Measurements from ENCODE around the gene ZCCHC9.
A peak's percentile ranks its signal among the peaks of the same experiment; 100 is the strongest.
"Not testable (repeated sequence)": the region's sequence is repeated elsewhere in the genome, so short reads cannot be mapped to it uniquely, and the experiment has no call there.

Gene ZCCHC9, protein sequence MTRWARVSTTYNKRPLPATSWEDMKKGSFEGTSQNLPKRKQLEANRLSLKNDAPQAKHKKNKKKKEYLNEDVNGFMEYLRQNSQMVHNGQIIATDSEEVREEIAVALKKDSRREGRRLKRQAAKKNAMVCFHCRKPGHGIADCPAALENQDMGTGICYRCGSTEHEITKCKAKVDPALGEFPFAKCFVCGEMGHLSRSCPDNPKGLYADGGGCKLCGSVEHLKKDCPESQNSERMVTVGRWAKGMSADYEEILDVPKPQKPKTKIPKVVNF

DNA sequence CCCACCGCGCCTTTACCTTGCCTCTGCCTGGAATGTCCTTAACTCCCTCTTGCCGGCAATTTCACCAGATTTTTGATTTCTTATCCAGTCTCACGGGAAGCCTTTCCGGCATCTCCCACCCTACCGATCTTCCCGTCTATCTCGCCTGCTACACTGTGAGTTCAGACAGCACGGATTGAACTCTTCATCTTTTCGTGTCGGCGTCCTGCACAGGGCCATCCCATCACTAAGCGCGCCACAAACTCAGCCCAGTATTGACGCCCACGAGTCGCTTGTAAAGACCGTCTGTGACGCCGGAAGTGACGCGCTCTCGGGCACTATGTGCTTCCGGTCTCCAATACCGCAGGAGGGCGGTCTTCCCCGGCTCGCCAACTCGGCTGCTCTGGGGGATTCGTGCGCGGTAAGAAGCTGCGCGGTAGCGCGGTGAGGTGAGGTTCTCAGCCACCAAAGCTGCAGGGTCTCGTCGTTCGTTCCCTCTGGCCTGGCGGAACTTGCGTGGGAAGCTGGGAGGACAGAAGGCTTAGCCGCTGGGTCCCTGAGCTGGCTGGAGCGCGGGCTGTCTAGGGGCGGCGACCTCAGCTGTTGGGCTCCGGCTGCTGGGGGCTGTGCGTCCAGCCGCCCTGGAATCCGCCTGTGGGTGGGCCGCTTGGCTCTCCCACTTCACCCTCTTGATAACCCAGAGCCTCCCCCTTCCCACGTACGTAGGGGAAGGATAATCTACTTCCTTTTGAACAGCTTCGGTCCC is at the start of gene ZCCHC9:
Gene ZCCHC9, plus strand, starts transcription at position 317 of the 745 bp plus-strand sequence. CDS start 3,171 bp downstream, outside the sequence.
- DNase-seq = peak; percentile 92

DNA sequence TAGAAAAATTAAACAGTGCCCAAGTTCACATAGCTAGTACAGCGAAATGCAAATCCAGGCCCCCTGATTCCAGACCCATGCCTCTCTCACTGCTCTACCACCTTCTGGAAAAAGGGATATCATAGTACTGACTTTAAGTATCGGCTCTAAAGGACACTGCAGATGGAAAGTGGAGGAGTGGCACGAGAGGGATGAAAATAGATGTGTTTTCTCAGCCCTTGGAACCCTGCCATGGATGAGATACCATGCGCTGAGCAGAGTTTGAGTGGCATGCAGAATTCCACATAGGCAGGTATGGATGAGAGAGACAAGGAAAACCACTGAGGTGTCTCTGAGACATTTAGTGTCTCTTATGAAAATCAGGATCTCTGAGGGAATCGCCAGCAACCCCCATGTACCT is 49.5 kb upstream of the ZCCHC9 start:
- no peak for DNase-seq

DNA sequence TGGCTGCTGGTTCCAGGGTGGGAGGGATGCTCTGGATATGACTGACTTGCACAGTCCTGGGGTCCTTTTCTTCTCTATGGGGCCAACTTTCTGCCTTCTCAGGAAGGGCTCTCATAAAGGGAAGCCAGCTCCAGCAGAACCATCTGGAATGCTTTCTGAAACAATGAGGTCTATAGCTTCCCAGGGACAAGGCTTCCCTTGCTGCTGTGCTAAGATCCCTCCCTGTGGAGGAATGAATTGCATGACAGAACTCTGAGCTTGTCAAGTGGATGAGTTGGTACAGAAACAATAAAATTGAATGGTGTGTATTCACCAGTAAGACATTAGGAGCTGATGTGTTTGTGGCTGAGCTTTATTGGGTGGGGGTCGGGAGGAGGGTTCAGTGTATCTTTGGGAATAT is 48.5 kb upstream of the ZCCHC9 start:
- DNase-seq = no peak

DNA sequence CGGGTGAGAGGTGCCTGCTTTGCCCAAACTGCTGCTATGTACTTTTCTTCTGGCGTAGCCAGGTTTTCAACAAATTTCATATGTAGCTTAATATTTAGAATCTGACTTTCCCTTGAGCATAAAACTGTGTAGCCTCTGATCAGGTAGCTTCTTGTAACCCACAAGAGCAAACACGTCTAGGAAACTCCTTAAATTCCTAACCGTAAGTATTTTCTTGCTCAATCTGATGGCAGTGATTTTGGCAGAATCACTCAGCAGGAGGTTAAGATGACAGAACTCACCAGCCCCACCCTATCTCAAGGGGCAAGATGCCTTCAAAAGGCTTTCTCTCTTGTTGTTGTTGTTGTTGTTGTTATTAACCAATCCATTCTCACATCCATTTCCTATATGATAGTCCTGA is 47.5 kb upstream of the ZCCHC9 start:
- DNase-seq = no peak

DNA sequence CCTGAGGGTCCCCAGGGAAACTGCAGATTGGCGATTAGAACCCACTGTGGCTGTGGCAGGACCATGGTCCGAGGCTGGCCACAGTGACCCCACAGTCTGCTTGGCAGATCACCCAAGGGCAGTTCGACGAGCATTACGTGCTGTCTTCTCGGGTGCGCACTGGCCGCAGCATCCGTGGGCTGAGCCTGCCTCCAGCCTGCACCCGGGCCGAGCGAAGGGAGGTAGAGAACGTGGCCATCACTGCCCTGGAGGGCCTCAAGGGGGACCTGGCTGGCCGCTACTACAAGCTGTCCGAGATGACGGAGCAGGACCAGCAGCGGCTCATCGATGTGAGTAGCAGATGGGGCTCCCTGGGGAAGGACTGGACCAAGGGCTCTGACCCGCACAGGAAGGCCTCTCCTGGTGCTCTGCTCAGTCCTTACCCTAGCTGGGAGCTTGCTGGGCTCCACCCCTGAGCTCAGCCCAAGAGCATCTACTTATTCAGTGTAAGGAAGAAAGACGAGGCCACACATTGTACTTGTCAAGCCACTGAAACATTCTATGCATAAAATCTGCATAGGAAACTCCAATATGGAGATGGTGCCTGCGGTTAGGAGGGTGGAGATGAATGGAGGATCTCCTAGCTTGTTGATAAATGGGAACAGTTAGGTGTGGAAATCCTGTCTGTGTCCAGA is 46.4 kb upstream of the ZCCHC9 start:
- DNase-seq = no peak

DNA sequence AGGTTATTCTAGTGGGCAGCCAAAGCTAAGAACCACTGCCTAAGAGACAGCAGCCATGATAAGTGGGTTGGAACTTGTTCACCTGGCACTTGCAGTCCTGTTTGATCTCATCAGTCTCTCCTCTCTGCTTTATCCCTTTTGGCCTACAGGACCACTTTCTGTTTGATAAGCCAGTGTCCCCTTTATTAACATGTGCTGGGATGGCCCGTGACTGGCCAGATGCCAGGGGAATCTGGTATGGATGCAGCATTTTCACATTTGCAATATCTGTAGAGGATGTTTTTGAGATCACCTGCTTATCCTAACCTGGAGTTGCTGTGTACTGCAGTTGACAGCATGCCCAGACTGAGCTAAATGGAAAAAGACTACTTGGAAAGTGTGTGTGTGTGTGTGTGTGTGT is 44.6 kb upstream of the ZCCHC9 start:
- DNase-seq = no peak

DNA sequence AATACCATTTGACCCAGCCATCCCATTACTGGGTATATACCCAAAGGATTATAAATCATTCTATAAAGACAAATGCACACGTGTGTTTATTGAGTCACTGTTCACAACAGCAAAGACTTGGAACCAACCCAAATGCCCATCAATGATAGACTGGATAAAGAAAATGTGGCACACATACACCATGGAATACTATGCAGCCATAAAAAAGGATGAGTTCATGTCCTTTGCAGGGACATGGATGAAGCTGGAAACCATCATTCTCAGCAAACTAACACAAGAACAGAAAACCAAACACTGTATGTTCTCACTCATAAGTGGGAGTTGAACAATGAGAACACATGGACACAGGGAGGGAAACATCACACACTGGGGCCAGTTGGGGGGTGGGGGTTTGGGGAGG is 38.6 kb upstream of the ZCCHC9 start:
- DNase-seq = not testable (repeated sequence)

DNA sequence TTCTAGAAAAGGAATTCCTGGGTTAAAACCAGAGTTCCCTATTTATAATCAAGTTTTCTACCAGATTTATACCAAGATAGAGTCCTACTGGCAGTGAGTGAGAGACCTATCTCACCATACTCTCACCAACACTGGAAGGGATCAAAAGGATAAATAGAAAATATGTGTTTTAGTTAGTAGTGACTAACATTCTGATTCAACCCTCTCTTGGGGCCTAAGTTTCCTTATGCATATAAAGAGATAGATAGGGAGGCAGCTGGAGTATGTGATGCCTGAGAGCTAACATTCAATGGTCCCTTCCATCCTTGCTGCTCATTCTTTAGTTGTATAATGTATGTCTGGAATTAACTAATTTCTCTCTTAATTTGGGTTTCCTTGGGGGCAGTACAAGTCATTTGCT is 36.3 kb upstream of the ZCCHC9 start:
- no peak for DNase-seq

DNA sequence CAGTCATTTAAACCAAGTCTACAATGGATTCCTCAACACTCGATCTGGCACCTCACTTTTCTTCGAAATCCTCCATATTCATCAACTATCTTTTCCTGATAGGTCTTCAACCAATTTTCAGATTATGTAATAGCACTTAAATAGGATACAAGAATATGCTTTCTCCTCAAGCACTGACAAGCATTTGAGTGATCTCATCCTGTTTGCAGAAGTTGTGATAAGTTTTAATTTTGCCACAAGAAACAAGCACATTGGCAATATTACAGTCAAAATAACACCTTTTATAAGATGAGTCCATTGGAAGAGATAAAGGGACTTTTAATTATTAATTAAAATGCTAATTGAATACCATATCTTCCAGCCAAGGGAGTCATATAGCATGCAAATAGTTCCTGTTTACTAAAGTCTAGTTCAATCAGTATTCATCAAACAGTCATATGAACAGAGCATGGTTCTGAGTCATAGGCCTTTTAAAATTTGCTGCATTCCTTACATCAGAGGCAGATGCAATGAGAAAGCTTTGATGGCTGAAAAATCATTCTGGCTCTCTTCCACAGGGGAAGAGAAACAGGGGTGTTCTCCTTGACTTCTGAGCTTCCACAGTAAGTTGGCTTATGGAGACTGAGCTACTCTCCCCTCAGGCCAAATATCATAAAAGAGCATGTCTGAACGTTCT is 32.7 kb upstream of the ZCCHC9 start:
- no peak for DNase-seq

DNA sequence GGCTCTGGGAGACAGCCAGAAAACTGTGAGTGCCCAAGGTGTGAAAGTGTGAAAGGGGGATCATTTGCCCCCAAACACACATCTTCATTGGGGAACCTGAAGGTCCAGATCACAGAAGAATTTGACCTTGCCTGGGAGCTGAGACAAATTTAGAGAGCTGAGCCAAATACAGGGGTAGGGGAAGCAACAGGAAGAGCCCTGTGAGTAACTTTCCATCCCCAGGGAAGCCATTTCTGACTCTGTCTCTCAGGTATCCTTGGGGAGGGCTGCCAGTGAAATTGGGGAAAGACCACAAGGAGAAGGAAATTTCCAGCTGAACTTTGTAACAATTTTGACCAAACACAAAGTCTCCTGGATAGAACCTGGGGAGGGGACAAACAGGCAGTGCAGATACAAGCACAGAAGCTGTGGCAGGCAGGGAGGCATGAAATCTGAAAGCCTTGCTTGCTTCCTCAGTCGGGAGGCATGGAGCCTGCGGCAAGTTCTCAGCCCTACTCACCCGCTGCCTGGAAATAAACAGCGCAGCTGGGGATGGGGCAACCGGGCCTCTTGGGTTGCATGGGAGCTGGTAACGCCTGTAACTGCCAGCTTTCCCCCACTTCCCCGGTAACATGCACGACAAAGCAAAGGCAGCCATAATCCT is 31.5 kb upstream of the ZCCHC9 start:
- no peak for DNase-seq

DNA sequence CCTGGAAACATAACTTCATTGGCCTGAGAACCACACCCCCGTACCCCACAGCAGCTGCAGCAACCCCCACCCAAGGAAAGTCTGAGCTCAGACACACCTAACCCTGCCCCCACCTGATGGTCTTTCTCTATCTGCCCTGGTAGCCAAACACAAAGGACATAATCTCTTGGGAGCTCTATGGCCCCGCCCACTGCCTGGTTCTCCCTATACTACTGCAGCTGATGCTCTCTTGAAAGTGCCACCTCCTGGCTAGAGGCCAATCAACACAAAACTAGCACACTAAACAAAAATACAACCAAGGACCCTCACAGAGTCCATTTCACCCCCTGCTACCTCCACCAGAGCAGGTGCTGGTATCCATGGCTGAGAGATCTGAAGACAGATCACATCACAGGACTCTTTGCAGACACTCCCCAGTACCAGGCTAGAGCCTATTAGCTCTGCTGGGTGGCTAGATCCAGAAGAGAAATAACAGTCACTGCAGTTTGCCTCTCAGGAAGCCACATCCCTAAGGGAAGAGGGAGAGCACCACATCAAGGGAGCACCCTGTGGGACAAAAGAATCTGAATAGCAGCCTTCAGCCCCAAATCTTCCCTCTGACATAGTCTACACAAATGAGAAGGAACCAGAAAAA is 30.9 kb upstream of the ZCCHC9 start:
- DNase-seq = not testable (repeated sequence)

DNA sequence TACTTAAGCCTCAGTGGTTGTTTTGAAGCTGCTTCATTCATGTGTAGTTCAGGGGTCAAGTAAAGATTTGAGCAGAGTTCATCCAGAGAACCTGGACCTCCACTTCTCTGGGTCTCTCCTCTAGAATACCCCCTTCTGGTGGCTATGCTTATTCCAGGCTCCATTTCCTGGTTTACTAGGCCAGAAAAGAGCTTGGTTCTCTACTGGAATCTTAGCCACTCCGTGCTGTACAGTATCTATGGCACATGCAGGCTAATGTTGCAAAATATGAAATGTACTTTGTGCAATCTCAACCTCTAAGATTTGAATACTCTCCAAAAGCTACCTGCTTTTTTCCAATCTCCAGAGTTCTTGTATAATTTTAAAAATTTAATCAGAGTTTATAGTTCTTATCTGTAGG is 17.4 kb upstream of the ZCCHC9 start:
- no peak for DNase-seq

DNA sequence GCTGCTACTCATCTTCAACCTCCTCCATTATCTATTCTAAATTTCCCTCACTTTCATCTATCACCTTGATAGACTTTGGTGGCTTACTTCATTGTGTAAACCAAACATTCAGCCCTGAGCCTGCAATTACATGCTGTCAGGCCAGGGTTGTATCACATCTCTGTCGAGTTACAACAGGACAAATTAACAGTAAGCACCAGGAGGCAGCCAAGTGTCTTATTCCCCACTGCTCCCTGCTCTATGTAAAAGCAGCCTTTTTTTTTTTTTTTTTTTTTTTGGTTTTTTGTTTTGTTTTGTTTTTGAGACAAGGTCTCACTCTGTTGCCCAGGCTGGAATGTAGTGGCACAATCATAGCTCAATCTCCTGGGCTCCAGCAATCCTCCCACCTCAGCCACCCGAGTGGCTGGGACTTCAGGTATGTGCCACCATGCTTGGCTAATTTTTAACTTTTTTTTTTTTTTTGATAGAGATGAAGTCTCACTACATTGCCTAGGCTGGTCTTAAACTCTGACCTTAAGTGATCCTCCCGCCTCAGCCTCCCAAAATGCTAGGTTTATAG is 15.2 kb upstream of the ZCCHC9 start:
- no peak for DNase-seq

DNA sequence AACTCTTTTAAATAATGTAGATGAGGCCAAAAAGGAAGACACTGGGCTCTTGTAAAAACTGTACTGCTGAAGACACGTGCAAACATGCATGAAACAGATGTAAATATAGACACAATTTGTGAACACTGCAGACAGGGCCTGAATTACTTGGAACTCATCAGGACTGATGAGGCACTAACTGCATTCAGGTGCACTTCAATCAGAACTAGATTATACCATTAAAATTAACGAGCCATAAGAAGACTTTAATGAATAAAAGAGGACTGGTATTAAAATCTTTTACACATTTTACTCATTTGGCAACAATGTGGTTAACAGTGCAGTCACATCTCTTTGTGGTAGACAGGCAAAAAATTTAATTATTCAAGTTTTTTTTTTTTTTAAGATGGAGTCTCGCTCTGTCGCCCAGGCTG is 13.4 kb upstream of the ZCCHC9 start:
- DNase-seq = no peak

DNA sequence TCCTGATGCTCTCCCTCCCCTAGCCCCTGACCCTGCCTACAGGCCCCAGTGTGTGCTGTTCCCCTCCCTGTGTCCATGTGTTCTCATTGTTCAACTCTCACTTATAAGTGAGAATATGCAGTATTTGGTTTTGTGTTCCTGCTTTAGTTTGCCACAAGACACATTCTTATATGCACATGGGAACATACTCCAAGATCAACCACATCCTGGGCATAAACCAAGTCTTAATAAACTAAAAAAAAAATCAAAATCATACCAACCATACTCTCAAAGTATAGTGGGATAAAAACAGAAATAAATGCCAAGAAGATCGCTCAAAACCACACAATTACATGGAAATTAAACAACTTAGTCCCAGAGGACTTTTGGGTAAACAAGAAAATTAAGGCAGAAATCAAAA is 11.2 kb upstream of the ZCCHC9 start:
- no peak for DNase-seq

DNA sequence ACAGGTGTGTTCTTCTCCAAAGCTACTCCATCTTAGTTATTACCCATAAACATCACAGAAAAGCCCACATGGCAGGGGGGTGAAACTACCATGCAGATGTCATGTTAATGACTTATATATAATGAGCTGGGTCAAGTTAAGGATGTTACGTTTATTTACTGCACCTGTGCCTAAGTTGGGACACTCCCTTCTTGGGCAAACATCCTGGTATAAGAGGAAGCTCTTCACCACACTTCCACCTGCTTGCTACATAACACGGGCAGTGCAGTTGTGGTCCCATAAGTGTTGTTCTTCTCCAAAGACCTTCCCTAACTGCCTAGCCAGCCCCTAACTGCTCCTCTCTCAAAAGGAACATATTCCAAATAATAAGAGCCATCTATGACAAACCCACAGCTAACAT is 9.3 kb upstream of the ZCCHC9 start:
- no peak for DNase-seq

DNA sequence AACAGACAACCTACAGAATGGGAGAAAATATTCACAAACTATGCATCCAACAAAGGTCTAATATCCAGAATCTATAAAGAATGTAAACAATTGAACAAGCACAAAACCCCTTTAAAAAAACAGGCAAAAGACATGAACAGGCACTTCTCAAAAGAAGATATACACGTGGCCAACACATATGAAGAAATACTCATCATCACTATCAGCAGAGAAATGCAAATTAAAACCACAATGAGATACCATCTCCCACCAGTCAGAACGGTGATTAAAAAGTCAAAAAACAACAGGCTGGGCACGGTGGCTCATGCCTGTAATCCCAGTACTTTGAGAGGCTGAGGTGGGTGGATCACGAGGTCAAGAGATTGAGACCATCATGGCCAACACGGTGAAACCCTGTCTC is 7.4 kb upstream of the ZCCHC9 start:
- not testable (repeated sequence) for DNase-seq

DNA sequence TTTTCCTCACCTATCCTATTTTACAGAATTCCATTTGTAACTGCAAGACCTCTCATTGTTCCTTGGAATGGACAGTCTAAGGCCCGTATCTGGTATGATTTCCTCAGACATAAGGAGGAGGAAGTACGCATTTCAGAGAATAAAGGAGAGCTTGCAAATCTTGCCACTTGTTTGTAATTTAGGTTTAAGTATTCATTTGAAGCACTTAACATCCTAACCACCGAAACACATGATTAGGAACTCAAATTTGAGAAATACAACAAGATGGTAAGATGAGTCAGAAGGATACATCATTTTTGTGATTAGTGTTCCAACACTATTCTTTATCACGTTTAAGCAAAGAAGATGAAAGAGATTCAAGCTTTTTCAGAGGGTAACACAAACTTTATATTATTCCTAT is 3.9 kb upstream of the ZCCHC9 start:
- DNase-seq = no peak

DNA sequence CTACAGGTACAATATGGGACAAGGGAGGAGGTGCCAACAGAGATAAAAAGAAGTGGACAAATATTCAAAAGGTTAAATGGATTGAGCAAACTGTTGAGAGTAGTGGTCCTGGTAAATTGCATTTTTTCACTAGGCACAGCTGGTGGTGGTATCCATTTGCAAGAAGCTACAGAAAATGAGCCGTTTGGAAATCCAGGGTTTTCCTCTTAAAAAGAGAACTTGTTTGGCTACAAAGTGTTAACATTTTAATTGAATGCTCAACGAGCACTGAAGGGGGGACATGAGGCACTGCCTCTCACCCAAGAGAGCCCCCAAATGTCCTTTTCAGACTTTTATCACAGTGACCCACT is 491 bp upstream of the ZCCHC9 start:
- DNase-seq = no peak

DNA sequence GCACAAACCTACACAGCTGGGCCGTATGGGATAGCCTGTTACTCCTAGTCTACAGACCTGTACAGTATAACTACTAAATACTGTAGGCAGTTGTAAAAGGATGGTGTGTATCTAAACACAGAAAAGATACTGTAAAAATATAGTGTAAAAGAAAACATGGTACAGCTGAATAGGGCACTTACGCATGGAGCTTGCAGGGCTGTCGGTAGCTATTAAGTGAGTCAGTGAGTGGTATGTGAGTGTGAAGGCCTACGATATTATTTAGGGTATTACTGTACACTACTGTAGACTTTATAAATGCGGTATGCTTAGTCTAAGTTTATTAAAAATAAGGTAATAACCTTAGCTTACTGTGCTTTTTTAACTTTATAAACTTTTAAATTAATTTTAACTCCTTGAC is 1.2 kb downstream of the ZCCHC9 start:
- no peak for DNase-seq

DNA sequence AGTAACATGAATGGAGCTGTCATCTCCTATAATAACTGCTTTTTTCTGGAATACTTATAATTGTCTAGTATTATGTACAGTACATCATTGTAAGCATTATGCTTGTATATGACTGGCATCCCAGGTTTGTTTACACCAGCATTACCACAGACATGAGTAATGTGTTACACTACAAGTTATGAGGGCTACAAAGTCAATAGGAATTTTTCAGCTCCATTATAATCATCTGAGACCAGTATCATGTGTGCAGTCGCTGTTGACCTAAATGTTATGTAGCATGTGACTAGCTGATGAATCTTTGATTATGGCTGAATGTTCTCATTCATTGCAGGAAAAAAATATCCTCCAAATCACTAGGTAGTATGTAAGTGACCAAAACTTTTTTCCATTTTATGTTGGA is 2.2 kb downstream of the ZCCHC9 start:
- DNase-seq = no peak

DNA sequence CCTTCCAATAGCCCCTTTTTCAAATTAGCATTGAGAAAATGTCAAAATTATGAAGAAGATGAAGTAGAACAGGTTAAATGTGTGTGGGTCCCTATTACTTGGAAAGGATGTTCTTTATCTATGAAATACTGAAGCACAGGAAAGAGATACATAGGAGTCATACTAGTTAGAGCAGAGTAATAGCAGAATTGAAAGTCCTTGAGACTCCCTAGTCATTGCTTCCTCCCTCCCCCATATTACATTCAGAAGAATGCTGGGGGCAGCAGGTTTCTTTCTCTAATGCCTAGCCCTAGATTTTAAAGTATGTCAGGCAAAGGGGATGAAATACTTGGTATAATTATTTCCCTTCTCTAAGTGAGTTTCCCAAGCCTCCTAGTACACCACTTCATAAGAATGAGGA is 4.4 kb downstream of the ZCCHC9 start:
- no peak for DNase-seq
